Activated T-cell treated with anti-CD3 and anti-CD28 coated beads, Interleukin-2, amount 50 U/mL, for 72 hours (primary cell): ENCODE data around the gene F8. TPM values are rescaled to one million over a fixed set of nuclear protein-coding genes. Genes with fewer than 3 reads are reported as not detected.
"Not testable (repeated sequence)": the region's sequence is repeated elsewhere in the genome, so short reads cannot be mapped to it uniquely, and the experiment has no call there.

ENCODE experiments used
- ATAC-seq, 2 donors: fragments of 150-1000 bp; cut with Tn5 transposase; replicated peaks in 1 of 2; 2 replicates each; pipeline ENCODE4 v1.10.0; 2021; ENCODE audit warnings: moderate library complexity in 2 of 2, mild to moderate bottlenecking in 1 of 2
- DNase-seq, 2 donors: peaks; one replicate each; pipeline ENCODE4 v3.0.0; 2021 to 2022; ENCODE audit warnings: mixed read lengths in 1 of 2
- H3K27ac Mint-ChIP-seq: one replicate; pipeline ENCODE4 v1.8.0; 2022; ENCODE audit warnings: mild to moderate bottlenecking, moderate library complexity, mixed read lengths
- H3K27me3 Mint-ChIP-seq: one replicate; pipeline ENCODE4 v1.8.0; 2022; ENCODE audit warnings: low read depth, mixed read lengths
- H3K36me3 Mint-ChIP-seq, 2 donors: one replicate each; pipeline ENCODE4 v1.8.0; 2022; ENCODE audit warnings: mixed read lengths in 2 of 2, mild to moderate bottlenecking in 1 of 2; ENCODE audit not compliant: insufficient read depth in 2 of 2
- H3K4me1 Mint-ChIP-seq: one replicate; pipeline ENCODE4 v1.8.0; 2022; ENCODE audit warnings: low read depth, mixed read lengths
- H3K4me3 Mint-ChIP-seq, 2 donors: one replicate each; pipeline ENCODE4 v1.8.0; 2022; ENCODE audit warnings: mild to moderate bottlenecking in 2 of 2, mixed read lengths in 2 of 2, moderate library complexity in 2 of 2
- H3K9me3 Mint-ChIP-seq, 2 donors: one replicate each; pipeline ENCODE4 v1.8.0; 2022; ENCODE audit warnings: mixed read lengths in 2 of 2
- total RNA-seq, 2 donors: library from RNA; stranded (reverse); gene quantifications; one replicate each; pipeline ENCODE4 v1.2.3, GENCODE V29; 2022

The F8 gene
- total RNA-seq, 2 donors from 2014 or later = 15.0 to 19.5 TPM

DNA sequence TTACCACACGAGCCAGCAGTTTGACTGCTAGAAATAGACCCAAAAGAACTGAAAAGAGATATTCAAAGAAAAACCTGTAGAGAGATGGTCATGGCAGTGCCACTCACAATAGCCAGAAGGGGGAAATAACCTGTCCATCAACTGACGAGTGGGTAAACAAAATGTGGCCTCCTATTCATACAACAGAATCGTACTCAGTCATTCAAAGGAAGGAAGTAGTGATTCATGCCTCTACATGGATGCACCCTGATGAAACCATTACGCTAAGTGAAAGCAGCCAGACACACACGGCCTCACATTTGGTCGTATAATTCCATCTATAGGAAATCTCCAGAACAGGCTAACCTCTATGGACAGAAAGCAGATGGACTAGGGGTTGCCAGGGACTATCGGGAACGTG is 138.5 kb downstream of the F8 start:
- not testable (repeated sequence) for H3K27me3 Mint-ChIP-seq, H3K36me3 Mint-ChIP-seq, H3K27ac Mint-ChIP-seq, H3K9me3 Mint-ChIP-seq, H3K4me1 Mint-ChIP-seq, H3K4me3 Mint-ChIP-seq, DNase-seq
- ATAC-seq = peak; percentile 56 to 68

DNA sequence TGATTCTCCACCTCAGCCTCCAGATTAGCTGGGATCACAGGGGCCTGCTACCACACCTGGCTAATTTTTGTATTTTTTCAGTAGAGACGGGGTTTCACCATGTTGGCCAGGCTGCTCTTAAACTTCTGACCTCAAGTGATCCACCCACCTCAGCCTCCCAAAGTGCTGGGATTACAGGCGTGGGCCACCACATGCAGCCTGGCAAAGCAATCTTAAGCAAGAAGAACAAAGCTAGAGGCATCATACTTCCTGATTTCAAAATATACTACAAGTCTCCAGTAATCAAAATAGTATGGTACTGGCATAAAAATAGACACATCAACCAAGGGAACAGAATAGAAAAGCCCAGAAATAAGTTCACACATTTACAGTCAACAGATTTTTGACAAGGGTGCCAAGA is 149.2 kb downstream of the F8 start:
- ATAC-seq (no peak), DNase-seq (no peak)
- Mint-ChIP-seq H3K4me1 (no peaks in the 10 kb centered on the region), H3K27me3 (peaks cover 13% of the 10 kb centered on the region), H3K4me3 (no peak overlapping the region), H3K36me3 (peaks cover 6 to 12% of the 10 kb centered on the region in 2 donors), H3K9me3 (peaks cover 4 to 8% of the 10 kb centered on the region in 2 donors), H3K27ac (no peak overlapping the region)

DNA sequence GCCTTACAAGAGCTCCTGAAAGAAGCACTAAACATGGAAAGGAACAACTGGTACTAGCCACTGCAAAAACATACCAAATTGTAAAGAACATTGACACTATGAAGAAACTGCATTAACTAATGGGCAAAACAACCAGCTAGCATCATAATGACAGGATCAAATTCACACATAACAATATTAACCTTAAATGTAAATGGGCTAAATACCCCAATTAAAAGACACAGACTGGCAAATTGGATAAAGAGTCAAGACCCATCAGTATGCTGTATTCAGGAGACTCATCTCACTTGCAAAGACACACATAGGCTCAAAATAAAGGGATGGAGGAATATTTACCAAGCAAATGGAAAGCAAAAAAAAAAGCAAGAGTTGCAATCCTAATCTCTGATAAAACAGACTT is 154.0 kb downstream of the F8 start:
- Mint-ChIP-seq H3K36me3 (peaks cover 14 to 17% of the 10 kb centered on the region in 2 donors), H3K27me3 (peaks cover 13% of the 10 kb centered on the region), H3K9me3 (peaks cover 10 to 11% of the 10 kb centered on the region in 2 donors)
- H3K4me1 Mint-ChIP-seq, H3K27ac Mint-ChIP-seq, ATAC-seq, DNase-seq, H3K4me3 Mint-ChIP-seq: not testable (repeated sequence)

DNA sequence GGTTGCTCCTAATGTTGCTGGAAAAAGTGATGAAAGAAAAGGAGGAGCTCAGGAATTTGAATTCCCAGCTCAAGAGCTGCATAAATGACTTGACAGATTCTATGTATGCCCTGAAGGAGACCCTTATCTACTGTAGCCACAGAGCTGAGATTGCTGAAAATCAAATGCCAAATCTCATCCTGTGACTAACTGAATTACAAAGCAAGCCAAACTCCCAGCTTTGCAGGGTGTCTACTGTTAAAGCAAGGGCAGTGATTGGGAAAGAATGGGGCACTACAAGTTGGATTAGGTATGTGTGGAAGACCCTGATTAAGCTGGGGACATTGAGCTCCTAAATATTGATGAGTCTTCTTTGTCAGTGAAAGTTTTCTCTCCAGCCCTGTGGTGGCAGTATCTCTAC is 167.3 kb downstream of the F8 start:
- no peaks in the 10 kb centered on the region for H3K4me1 Mint-ChIP-seq
- H3K4me3 Mint-ChIP-seq = no peak overlapping the region
- no peak for ATAC-seq

DNA sequence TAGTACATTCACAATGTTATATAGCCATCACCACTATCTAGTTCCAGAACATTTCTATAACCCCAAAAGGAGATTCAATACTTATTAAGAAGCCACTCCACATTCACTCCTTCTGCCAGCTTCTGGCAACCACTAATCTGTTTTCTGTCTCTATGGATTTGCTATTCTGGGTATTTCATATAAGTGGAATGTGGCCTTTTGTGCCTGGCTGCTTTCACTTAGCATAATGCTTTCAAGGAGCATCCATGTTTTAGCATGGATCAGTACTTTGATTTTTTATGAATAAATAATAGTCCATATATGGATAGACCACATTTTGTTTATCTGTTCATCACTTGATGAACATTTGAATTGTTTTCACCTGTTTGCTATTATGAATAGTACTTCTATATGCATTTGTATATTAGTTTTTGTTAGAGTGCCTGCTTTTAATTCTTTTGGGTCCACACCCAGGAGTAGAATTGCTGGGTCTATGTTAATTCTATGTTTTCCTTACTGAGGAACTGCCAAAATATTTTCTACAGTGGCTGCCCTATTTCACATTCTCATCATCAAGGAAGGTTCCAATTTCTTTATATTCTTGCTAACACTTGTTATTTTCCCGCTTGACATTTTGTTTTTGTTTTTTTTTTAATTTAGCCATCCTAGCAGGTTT is 171.4 kb downstream of the F8 start:
- ATAC-seq (no peak), DNase-seq (no peak)
- H3K4me3 Mint-ChIP-seq = no peak overlapping the region
- H3K27ac Mint-ChIP-seq = no peak overlapping the region
- H3K27me3 Mint-ChIP-seq = peaks cover 18% of the 10 kb centered on the region
- no peaks in the 10 kb centered on the region for H3K4me1 Mint-ChIP-seq
- H3K9me3 Mint-ChIP-seq = no peaks in the 10 kb centered on the region
- H3K36me3 Mint-ChIP-seq = peaks cover 0 to 4% of the 10 kb centered on the region in 2 donors

More for the DNA sequence above, 167.3 kb downstream of the F8 start:
- no peaks in the 10 kb centered on the region for H3K9me3 Mint-ChIP-seq
- H3K27me3 Mint-ChIP-seq = peaks cover 10% of the 10 kb centered on the region
- H3K27ac Mint-ChIP-seq = no peak overlapping the region
- no peak for DNase-seq
- H3K36me3 Mint-ChIP-seq = peaks cover 3 to 7% of the 10 kb centered on the region in 2 donors

DNA sequence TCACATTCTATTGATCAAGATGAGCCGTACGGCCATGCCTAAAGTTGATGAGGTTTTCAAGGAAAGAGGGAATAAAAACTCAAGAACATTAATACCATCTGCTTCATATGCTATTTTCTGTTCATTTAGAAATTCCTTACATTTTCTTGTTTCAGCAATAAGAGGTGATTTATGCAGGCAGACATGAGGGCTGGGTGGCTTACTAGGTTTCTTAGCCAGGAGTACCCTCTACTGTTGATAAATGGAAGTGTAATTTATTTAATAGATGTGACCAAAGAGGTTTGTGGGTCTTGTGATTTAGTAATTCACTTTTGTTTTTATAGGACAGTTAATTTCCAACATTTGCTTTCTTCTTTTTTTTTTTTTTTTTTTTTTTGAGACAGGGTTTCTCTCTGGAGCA is 181.7 kb downstream of the F8 start:
- Mint-ChIP-seq H3K4me3 (no peak overlapping the region), H3K27me3 (peaks cover 5% of the 10 kb centered on the region), H3K4me1 (no peaks in the 10 kb centered on the region), H3K9me3 (no peaks in the 10 kb centered on the region), H3K36me3 (no peaks in the 10 kb centered on the region), H3K27ac (no peak overlapping the region)
- ATAC-seq (peak; percentile 55 to 60), DNase-seq (no peak)

DNA sequence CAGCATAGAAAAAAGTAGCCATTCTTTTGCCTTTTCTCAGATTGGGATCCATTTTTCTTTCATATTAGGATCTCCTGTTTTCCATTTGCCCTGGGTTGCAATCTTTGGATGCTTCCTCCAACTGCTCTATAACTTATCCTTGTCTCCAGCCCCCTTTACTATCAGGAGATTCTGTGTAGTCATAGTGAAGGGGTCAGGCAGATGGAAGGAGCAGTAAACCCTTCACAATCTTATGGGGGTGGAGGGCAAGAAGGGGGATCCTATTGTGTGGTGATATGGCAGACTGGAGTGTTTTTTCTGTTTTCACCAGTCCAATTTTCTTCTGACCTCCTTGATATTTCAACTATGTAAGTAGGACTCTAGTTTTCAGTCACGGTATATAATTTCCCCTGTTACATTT is 186.4 kb downstream of the F8 start:
- DNase-seq (no peak), ATAC-seq (no peak)
- H3K9me3 Mint-ChIP-seq = no peaks in the 10 kb centered on the region
- H3K4me3 Mint-ChIP-seq = no peak overlapping the region
- H3K36me3 Mint-ChIP-seq = no peaks in the 10 kb centered on the region
- H3K27me3 Mint-ChIP-seq = no peaks in the 10 kb centered on the region
- H3K4me1 Mint-ChIP-seq = no peaks in the 10 kb centered on the region
- H3K27ac Mint-ChIP-seq = no peak overlapping the region

DNA sequence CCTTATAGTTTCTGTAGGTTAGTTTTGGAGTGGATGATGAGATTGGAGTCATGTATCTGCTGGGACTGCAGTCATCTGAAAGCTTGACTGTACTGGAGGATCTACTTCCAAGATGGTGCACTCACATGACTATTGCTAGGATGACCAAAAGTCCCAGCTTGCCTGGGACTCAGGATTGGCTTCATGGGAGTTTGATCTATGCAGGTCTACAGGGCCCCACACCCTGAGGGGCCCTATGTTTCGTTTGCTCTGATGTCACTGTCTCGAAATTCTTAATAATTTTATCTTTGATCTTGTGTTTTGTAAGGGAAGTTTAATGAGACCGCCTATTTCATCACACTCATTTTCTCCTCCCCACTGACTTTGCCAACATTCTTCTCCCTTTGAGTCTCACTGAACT is 188.0 kb downstream of the F8 start, which contains the start of gene SMIM9:
TSS of gene SMIM9 (minus strand) at position 101 of the 400 bp plus-strand sequence. CDS start 3,806 bp downstream, outside the sequence.
- Mint-ChIP-seq H3K27ac (peak within 1 kb of the TSS; percentile 46), H3K4me3 (no peak within 1 kb of the TSS), H3K36me3 (no peaks in the 10 kb centered on the region)

DNA sequence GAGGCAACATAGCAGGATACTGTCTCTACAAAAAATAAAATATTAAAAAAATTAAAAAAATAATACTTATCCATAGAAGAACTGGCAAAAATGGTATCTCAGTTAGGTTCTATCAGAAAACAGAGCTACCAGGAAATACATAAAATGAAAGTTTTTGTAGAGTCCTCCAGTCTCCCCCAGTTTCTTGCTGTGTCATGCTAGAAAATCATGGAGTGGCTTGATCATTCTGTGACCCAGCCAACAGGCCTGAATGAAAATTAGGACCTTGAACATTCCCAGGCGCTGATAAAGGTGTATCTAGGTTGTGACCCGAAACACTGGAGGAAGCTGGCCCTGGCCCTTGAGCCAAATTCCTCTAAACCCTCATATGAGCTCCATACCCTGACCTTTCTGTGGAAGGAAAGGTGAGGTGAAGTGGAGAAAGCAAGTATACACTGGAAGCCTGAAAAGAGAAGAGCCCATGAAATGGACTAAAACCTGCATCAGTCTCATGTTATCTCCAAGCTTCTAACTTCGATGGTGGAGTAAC is 188.7 kb downstream of the F8 start:
- ATAC-seq (no peak), DNase-seq (no peak)
- Mint-ChIP-seq H3K9me3 (no peaks in the 10 kb centered on the region), H3K27ac (no peak overlapping the region), H3K4me3 (no peak overlapping the region), H3K4me1 (peaks cover 6% of the 10 kb centered on the region), H3K27me3 (peaks cover 14% of the 10 kb centered on the region), H3K36me3 (no peaks in the 10 kb centered on the region)

More for the DNA sequence above, 188.0 kb downstream of the F8 start, which contains the start of gene SMIM9:
- ATAC-seq (no peak), DNase-seq (no peak)
- H3K27me3 Mint-ChIP-seq = peaks cover 11% of the 10 kb centered on the region
- H3K9me3 Mint-ChIP-seq = no peaks in the 10 kb centered on the region
- H3K4me1 Mint-ChIP-seq = peaks cover 5% of the 10 kb centered on the region

DNA sequence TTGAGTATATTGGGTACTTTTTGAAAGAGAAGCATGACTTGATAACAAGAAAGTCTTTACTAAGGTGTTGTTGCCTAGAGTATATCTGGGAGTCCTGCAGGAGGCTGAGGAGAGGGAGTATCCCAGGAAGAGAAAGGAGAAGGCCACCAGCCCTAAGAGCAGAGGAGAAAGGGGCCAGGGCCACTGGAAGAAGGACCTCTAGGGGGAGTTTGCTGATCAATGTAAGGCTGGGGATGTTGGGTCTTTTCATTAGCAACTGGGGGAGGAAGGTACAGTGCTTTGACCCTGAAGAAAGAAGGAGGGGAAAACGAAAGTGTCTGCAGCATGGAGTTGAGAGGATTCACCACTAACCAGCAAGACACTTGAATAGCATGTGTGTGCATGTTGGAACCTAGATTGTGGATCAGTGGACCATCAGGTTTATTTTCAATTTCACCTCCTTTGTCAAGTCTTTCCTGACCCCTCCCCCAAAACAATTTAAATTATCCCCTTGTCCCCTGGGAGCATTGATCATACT is 192.5 kb downstream of the F8 start:
- DNase-seq (no peak), ATAC-seq (no peak)
- Mint-ChIP-seq H3K9me3 (no peaks in the 10 kb centered on the region), H3K36me3 (no peaks in the 10 kb centered on the region), H3K4me1 (peaks cover 6% of the 10 kb centered on the region), H3K27ac (peak overlapping the region; percentile 32), H3K4me3 (no peak overlapping the region), H3K27me3 (peaks cover 14% of the 10 kb centered on the region)

DNA sequence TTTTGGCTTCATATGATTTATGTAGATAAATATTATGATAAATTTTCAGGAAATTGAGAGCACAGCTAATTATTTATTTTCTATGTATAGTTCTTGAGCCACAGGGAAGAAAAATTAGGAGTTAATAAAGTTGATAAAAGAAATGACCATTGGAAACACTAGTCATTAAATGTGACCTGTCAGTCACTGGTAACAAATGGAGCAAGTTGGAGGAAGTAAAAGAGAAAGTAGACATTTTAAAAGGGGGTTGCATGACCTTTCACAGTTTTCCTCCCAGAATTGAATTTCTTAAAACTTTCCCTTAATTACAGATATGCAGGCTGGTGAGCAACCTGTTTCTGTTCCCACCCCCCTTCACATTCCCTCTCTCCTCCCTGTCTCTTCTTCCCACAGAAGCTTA is 193.4 kb downstream of the F8 start:
- DNase-seq (no peak), ATAC-seq (no peak)
- no peak overlapping the region for H3K27ac Mint-ChIP-seq
- H3K4me1 Mint-ChIP-seq = peaks cover 6% of the 10 kb centered on the region
- peaks cover 14% of the 10 kb centered on the region for H3K27me3 Mint-ChIP-seq
- no peak overlapping the region for H3K4me3 Mint-ChIP-seq
- no peaks in the 10 kb centered on the region for H3K9me3 Mint-ChIP-seq
- no peaks in the 10 kb centered on the region for H3K36me3 Mint-ChIP-seq

DNA sequence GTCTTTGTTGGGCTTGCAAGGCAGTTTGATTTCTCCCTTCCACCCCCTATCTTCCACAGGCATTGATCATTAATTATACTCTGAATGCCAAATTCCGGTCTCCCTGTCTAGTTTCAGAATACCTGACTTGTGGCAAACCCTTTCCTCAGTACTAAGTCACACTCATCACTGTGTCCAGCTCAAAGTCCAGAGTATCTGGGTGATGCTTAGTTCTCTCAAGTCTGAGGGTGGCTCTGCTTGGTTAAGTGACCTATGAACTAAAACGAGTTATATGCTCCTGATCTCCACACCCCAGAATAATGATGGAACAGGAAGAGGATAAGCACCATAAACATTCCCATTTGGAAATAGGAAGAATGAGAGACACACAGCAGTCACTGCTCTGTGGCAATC is 194.5 kb downstream of the F8 start:
- H3K4me3 Mint-ChIP-seq = peak overlapping the region in 1 of 2 donors; percentile 63
- no peaks in the 10 kb centered on the region for H3K36me3 Mint-ChIP-seq
- peaks cover 14% of the 10 kb centered on the region for H3K27me3 Mint-ChIP-seq
- H3K27ac Mint-ChIP-seq = no peak overlapping the region
- H3K9me3 Mint-ChIP-seq = no peaks in the 10 kb centered on the region
- no peak for ATAC-seq
- H3K4me1 Mint-ChIP-seq = peaks cover 6% of the 10 kb centered on the region
- no peak for DNase-seq

DNA sequence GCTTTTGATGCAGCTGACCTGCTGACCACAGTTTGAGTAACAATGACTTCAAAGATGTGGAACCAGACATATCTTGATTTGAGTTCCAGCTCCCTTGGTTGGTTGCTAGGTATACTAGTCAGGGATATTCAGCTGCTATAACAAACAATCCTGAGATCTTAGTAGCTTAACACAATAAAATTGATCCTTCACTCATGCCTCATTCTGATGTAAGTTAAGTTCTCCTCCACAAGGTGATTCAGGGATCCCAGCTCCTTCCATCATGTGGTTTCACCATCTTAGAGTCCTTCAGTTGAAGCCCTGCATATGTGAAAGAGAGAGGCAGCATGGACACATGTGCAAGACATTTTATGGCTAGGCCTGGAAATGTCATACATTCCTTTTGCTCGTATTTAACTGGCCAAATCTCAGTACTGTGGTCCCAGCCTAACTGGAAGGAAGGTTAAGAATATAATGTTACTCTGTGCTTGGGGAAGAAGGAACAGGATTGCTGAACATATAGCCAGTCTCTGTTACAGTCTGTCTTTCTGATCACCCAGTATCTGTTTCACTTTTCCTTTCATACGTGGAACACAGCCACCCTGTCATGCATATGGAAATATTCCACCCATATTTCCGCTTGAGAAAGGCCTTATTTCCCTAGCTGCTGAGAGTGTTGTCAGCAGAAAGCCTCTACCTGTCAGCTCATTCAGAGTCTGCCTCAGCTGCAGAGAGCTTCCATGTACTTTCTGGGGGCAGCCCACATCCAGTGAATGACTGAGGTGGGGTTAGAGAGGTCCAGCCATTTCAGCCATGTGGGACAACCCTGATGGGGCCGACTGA is 195.1 kb downstream of the F8 start:
- Mint-ChIP-seq H3K27me3 (peaks cover 14% of the 10 kb centered on the region), H3K4me3 (peak overlapping the region in 1 of 2 donors; percentile 63), H3K27ac (peak overlapping the region; percentile 56), H3K9me3 (no peaks in the 10 kb centered on the region), H3K36me3 (no peaks in the 10 kb centered on the region), H3K4me1 (peaks cover 6% of the 10 kb centered on the region)
- ATAC-seq (peak in 1 of 2 donors; percentile 63), DNase-seq (no peak)
